IPS-20b (cell line): ENCODE data around the gene NINJ2.

ENCODE experiments used
- H3K27ac ChIP-seq: one replicate; pipeline ENCODE4 v1.5.1; 2013; ENCODE audit warnings: low read length
- H3K27me3 ChIP-seq: 2 replicates; pipeline ENCODE4 v1.6.1; 2013; ENCODE audit warnings: mild to moderate bottlenecking, low read length, inconsistent platforms; ENCODE audit not compliant: insufficient read depth
- H3K36me3 ChIP-seq: 2 replicates; pipeline ENCODE4 v1.6.1; 2013; ENCODE audit warnings: low read depth, mild to moderate bottlenecking, inconsistent platforms, low read length, moderate library complexity; ENCODE audit not compliant: insufficient read depth
- H3K4me1 ChIP-seq: 2 replicates; pipeline ENCODE4 v1.6.1; 2013; ENCODE audit warnings: mild to moderate bottlenecking, control low read depth, inconsistent platforms, low read length, moderate library complexity; ENCODE audit not compliant: insufficient read depth
- H3K4me3 ChIP-seq: 2 replicates; pipeline ENCODE4 v1.5.1; 2013; ENCODE audit warnings: mild to moderate bottlenecking, low read length, inconsistent platforms
- H3K9ac ChIP-seq: 2 replicates; pipeline ENCODE4 v1.6.1; 2013; ENCODE audit warnings: low read depth, mild to moderate bottlenecking, inconsistent platforms, low read length, moderate library complexity
- H3K9me3 ChIP-seq: 2 replicates; pipeline ENCODE4 v1.6.1; 2013; ENCODE audit warnings: mild to moderate bottlenecking, low read depth, low read length, inconsistent platforms; ENCODE audit not compliant: insufficient read depth

Gene NINJ2

GRCh38 chr12:538731-539539 lies 124.3 kb downstream of the NINJ2 start:
- Histone ChIP-seq H3K9ac (no peak overlapping the region), H3K36me3 (no peaks in the 10 kb centered on the region)

GRCh38 chr12:537772-538171 lies 125.5 kb downstream of the NINJ2 start:
- Histone ChIP-seq H3K27ac (no peak overlapping the region), H3K9me3 (no peaks in the 10 kb centered on the region), H3K4me1 (peaks cover 14% of the 10 kb centered on the region; the same call in 1 of the 2 replicates), H3K36me3 (no peaks in the 10 kb centered on the region), H3K4me3 (no peak overlapping the region), H3K27me3 (no peaks in the 10 kb centered on the region), H3K9ac (no peak overlapping the region)

More at GRCh38 chr12:538731-539539, 124.3 kb downstream of the NINJ2 start:
- no peaks in the 10 kb centered on the region for H3K9me3 ChIP-seq
- no peak overlapping the region for H3K27ac ChIP-seq
- no peaks in the 10 kb centered on the region for H3K27me3 ChIP-seq
- H3K4me1 ChIP-seq, result peaks cover 14% of the 10 kb centered on the region; the same call in 1 of the 2 replicates
- no peak overlapping the region for H3K4me3 ChIP-seq

- Histone ChIP-seq H3K9ac (no peak overlapping the region), H3K9me3 (no peaks in the 10 kb centered on the region), H3K4me3 (no peak overlapping the region), H3K36me3 (no peaks in the 10 kb centered on the region), H3K27me3 (no peaks in the 10 kb centered on the region), H3K4me1 (peaks cover 6% of the 10 kb centered on the region; the same call in 1 of the 2 replicates), H3K27ac (no peak overlapping the region)
Measured at GRCh38 chr12:536751-537245, 126.4 kb downstream of the NINJ2 start.

GRCh38 chr12:535396-535795 lies 127.8 kb downstream of the NINJ2 start:
- Histone ChIP-seq H3K9ac (no peak overlapping the region), H3K9me3 (no peaks in the 10 kb centered on the region), H3K27me3 (no peaks in the 10 kb centered on the region), H3K4me1 (peaks cover 3% of the 10 kb centered on the region; the same call in 1 of the 2 replicates), H3K4me3 (no peak overlapping the region), H3K36me3 (no peaks in the 10 kb centered on the region), H3K27ac (no peak overlapping the region)

- H3K27ac ChIP-seq, result no peak overlapping the region
- H3K36me3 ChIP-seq, result no peaks in the 10 kb centered on the region
- peaks cover 3% of the 10 kb centered on the region; the same call in 1 of the 2 replicates for H3K4me1 ChIP-seq
- H3K9ac ChIP-seq, result no peak overlapping the region
- peaks cover 4% of the 10 kb centered on the region; the same call in 1 of the 2 replicates for H3K9me3 ChIP-seq
- no peaks in the 10 kb centered on the region for H3K27me3 ChIP-seq
- no peak overlapping the region for H3K4me3 ChIP-seq
Measured at GRCh38 chr12:534216-534615, 129.0 kb downstream of the NINJ2 start.

- H3K9me3 ChIP-seq, result peaks cover 9% of the 10 kb centered on the region; the same call in 1 of the 2 replicates
- no peak overlapping the region for H3K9ac ChIP-seq
- no peaks in the 10 kb centered on the region for H3K27me3 ChIP-seq
- H3K27ac ChIP-seq, result no peak overlapping the region
- peaks cover 3% of the 10 kb centered on the region; the same call in 1 of the 2 replicates for H3K4me1 ChIP-seq
- H3K4me3 ChIP-seq, result no peak overlapping the region
- H3K36me3 ChIP-seq, result no peaks in the 10 kb centered on the region
Measured at GRCh38 chr12:533718-534117, 129.5 kb downstream of the NINJ2 start.

- Histone ChIP-seq H3K4me3 (no peak overlapping the region), H3K27ac (no peak overlapping the region), H3K4me1 (peaks cover 3% of the 10 kb centered on the region; the same call in 1 of the 2 replicates), H3K9me3 (peaks cover 10% of the 10 kb centered on the region; the same call in 1 of the 2 replicates), H3K9ac (no peak overlapping the region), H3K27me3 (no peaks in the 10 kb centered on the region), H3K36me3 (no peaks in the 10 kb centered on the region)
Measured at GRCh38 chr12:532908-533565, 130.2 kb downstream of the NINJ2 start.

GRCh38 chr12:531951-532585 lies 131.2 kb downstream of the NINJ2 start:
- H3K36me3 ChIP-seq, result no peaks in the 10 kb centered on the region
- H3K9ac ChIP-seq, result no peak overlapping the region
- H3K27me3 ChIP-seq, result no peaks in the 10 kb centered on the region
- peaks cover 3% of the 10 kb centered on the region; the same call in 1 of the 2 replicates for H3K4me1 ChIP-seq
- peaks cover 10% of the 10 kb centered on the region; the same call in 1 of the 2 replicates for H3K9me3 ChIP-seq
- no peak overlapping the region for H3K27ac ChIP-seq
- no peak overlapping the region for H3K4me3 ChIP-seq

GRCh38 chr12:530821-531220 lies 132.4 kb downstream of the NINJ2 start:
- no peaks in the 10 kb centered on the region for H3K4me1 ChIP-seq
- no peak overlapping the region for H3K9ac ChIP-seq
- H3K27ac ChIP-seq, result no peak overlapping the region
- no peaks in the 10 kb centered on the region for H3K27me3 ChIP-seq
- H3K4me3 ChIP-seq, result no peak overlapping the region
- peaks cover 10% of the 10 kb centered on the region; the same call in 1 of the 2 replicates for H3K9me3 ChIP-seq
- no peaks in the 10 kb centered on the region for H3K36me3 ChIP-seq

GRCh38 chr12:530308-530707 lies 132.9 kb downstream of the NINJ2 start:
- Histone ChIP-seq H3K9me3 (peaks cover 10% of the 10 kb centered on the region; the same call in 1 of the 2 replicates), H3K4me1 (no peaks in the 10 kb centered on the region), H3K27ac (no peak overlapping the region), H3K36me3 (no peaks in the 10 kb centered on the region), H3K9ac (no peak overlapping the region), H3K27me3 (no peaks in the 10 kb centered on the region), H3K4me3 (no peak overlapping the region)

- H3K36me3 ChIP-seq, result no peaks in the 10 kb centered on the region
- H3K27me3 ChIP-seq, result no peaks in the 10 kb centered on the region
- H3K9ac ChIP-seq, result no peak overlapping the region
- no peak overlapping the region for H3K4me3 ChIP-seq
- H3K9me3 ChIP-seq, result peaks cover 10% of the 10 kb centered on the region; the same call in 1 of the 2 replicates
- no peak overlapping the region for H3K27ac ChIP-seq
- no peaks in the 10 kb centered on the region for H3K4me1 ChIP-seq
Measured at GRCh38 chr12:527729-528128, 135.5 kb downstream of the NINJ2 start.
